Stimulated activated CD4-positive, alpha-beta T cell treated with anti-CD3 and anti-CD28 coated beads, Interleukin-1b, Interleukin-23, amount 100 ng/mL, for 24 hours (primary cell): ENCODE results near the gene RAB11A.
A peak's percentile ranks its signal among the peaks of the same experiment; 100 is the strongest.

Experiments
- DNase-seq, 4 experiments: peaks; one replicate each; pipeline ENCODE4 v3.0.0-alpha.2; 2020; ENCODE audit warnings: low read depth in 4 of 4, low spot score in 1 of 4

RAB11A gene

DNA sequence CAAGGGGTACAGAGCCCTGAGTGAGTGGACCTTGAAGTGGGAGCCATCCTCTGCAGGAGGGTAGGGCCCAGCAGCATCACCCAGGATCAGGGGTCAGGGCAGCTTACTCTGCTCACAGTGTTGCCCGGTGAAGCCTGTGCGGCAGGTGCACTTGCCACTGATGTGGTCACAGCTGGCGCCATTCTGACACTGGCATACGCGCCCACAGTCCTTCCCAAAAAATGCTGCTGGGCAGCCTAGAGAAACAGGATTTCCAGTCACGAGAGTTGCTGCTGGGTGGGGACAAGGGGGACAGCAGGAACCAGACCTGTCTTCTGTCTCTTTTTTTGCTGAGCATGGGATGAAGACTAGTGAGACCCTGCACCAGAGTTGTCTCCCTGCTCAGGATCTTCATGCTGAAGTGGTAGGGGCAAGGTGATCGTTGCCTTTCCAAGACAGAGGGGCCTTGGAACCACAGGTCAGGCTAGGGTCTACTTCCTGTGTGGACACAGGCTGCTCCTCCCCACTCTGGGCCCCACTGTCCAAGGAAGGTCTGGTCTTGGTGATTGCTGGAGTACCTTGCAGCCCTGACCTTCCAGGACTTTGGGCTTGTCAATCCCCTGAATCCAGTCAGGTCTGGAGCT, 46.9 kb downstream of the RAB11A start:
- no peak for DNase-seq

DNA sequence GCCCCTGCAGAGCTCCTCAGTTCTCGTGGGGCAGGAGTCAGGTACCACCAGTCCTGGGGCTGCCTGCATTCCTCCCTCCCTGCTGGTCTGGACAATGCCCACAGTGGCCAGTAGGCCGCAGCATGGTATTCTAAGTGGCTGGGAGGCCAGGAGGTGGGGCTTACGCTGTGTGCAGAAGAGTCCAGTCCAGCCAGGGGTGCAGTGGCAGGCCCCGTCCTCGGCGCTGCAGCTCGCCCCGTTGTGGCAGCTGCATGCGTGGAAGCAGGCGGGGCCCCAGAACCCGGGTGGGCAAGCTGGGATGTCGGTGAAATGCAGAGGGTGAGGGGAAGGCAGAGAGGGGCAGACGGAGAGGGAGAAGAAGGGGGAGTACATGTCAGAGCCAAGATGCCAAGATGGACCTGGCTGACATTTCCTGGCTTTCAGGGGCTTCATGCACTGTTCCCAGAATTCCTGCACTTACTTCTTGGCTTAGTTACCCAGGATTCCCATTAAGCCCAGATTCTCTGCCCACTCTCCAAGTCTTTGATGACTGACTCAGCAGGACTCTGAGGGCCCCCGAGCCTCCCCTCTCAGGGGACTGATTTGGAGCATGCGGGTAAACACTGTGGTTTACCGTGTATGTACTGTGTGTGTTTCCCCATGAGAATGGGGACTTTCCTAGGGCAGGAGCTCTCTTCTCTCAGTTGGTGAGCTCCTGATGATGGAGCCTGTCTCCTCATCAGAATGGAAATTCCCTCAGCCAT, 47.5 kb downstream of the RAB11A start:
- peak; percentile 2 to 30 (median 17) for DNase-seq

DNA sequence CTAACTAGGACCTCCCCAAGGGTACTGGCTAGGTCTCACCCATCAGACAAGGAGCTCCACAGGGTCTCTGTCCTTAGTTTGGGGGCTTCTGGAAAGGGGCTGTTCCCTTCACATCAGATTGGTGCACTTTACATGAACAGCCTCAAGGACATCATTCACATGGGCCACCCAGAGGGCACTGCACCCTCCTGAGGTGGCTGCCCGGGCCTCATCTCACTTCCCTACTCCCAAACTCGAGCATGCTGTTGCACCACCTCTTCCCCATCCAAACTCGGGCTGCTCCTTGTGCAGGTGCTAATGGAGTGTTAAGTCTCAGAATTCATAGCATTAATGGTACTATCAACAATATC, 48.1 kb downstream of the RAB11A start:
- no peak for DNase-seq

DNA sequence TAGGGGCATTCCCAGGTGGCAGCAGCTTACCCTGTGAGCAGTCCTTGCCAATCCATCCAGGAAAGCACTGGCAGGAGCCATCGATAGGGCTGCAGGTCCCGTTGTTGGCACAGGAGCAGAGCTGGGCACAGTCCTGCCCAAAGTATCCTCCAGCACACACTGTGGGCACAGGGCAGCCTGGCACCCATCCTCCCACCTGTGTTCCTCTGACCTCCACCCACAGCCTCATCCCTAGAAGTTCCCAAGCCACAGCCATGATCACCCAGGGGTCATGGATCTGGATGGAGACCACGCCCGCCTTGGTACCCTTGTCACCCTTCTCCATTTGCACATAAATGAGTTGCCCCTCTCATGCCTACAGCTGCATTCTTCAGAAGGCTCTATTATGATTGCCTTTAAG, 48.6 kb downstream of the RAB11A start:
- no peak for DNase-seq

DNA sequence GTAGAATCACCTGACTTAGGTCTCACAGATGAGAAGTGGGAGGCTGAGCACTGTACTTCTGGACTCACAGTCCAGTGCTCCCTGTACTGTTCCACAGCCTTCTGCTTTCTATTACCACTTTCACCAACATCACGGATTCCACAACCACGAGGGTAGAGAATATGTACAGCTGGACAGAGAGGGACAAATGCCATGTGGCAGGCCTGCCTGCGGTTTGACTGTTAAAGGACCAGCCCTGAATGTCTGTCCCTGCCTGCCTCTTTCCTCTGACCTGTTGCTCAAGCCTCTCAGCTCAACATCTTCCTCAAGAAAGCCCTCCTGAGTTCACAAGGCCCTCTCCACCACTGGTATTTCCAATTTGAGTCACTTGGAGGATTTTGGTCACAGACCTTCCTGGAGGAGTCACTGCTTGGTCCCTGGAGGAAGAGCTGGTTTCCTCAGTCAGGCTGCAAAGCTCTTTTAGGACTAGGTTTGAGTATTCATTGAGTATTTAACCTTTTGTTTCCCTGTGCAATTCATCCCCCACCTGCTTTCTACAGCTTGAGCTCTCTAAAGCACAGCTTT, 49.1 kb downstream of the RAB11A start:
- DNase-seq: no peak

DNA sequence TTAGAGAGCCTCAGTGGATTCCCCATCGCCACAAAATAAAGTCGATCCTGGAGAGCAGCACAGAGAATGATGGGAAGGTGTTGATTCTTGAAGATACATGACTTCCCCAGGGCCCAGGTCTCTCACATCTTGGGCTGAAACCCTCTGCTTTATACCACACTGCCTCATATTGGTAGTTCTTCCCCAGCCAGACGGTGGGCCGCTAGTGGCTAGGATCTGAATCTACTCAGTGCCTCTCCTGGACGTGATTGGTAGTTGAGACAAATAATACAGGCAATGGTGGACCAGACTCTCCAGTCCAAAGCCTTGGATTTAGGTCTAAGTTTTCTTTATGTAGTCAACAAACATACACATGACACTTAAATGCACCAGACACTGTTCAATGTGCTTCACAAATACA, 49.7 kb downstream of the RAB11A start:
- DNase-seq: no peak

DNA sequence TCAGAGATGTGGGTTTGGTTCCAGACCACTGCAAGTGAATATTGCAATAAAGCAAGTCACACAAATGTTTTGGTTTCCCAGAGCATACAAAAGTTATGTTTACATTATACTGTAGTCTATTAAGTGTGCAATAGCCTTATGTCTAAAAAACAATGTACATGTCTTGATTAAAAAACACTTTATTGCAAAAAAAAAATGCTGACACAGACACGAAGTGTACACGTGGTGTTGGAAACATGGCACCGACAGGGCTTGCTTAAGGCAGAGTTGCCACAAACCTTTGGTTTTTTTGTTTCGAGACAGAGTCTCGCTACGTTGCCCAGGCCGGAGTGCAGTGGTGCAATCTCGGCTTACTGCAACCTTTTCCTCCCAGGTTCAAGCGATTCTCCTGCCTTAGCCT, 50.1 kb downstream of the RAB11A start:
- no peak for DNase-seq

DNA sequence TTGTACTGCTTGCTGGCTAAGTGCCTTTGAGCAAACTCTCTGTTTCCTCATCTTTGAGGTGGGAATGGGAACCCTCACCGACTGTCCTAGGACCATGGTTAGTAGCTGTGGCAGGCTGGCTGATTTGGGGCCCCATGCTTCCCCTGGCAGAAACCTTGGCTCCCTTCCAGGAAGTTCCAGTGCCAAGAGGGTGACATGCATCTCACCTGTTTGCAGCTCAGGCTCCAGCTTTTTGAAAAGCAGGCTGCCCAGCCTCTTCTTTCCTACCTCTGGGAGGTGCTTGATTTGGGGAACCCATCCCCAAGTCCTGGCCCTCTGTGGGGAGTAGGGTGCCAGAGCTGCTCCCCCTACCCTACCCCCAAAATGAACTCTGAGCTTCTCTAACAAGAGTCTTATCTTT, 50.8 kb downstream of the RAB11A start:
- DNase-seq: no peak

DNA sequence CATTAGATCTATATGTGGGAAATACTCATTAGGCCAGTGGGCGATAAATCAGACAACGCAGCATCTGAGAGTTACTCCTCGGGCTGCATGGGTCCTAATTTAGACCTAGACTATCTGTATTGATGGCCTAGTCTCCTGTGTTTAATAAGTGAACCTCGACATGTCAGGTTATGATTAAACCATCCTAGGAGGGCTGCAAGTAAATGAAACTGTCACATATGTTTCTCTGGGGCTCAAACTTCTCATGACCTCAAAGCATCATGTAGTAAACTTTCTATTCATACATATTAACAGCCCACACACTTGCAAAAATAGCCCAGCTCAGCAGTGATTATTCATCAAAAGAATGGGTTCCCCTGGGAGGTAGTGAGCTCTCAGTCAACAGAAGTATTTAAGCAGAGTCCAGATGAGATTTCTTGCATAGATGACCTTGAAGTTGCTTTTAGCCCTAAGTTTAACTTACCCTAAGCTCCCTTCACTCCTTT, 51.6 kb downstream of the RAB11A start:
- DNase-seq: no peak

DNA sequence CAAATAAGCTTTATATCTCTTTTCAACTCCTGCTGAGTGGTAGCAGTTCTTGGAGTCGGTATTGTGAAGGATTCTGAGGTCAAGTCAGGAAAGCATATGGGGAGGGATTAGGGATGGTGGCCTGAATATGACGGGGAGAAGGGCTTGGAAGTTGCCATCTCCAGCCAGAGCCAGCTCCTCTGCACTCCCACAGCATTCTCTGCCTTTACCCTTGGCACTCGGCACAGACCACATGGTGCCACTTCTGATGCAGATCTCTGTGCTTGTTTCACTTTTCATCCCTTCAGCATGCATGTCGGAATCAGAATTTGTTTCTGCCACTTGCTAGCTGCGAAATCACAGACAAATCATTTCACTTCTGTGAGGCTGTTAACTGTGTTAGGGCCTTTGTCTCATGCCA, 52.5 kb downstream of the RAB11A start:
- no peak for DNase-seq

DNA sequence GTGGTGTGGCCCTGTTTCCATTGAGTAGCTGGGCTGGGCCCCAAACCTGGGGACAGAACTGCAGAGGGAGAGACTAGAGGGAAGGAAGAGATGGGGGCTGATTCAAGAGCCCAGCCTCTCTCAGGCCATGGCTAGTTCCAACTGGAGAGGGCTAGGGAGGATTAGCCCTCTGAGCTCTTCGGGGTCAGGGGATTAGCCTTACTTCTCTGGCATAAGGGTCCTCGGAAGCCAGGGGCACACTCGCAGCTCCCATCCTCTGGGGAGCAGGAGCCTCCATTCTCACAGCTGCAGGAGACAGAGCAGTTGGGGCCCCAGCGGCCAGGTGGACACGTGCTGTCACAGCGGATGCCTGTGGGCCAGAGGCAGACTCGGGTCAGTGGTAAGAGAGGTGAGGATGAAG, 53.3 kb downstream of the RAB11A start:
- no peak for DNase-seq

DNA sequence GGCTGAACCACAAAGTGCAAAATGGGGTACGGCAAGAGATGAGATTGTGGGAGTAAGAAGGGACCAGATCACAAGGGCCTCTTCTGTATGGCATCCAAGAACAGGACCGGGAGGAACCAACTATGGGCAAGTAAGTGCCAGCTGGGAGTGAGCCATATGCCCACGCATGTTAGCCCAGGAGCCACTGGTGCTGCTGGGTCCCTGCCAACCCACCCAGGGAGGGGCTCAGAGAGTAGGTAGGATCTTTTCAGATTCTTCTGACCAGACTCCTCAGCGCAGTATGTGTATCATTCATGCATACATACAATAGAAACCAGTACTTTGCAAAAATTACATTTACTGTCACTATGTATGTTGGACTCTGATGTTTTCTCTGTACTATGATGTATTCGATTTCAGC, 54.0 kb downstream of the RAB11A start:
- DNase-seq: no peak

DNA sequence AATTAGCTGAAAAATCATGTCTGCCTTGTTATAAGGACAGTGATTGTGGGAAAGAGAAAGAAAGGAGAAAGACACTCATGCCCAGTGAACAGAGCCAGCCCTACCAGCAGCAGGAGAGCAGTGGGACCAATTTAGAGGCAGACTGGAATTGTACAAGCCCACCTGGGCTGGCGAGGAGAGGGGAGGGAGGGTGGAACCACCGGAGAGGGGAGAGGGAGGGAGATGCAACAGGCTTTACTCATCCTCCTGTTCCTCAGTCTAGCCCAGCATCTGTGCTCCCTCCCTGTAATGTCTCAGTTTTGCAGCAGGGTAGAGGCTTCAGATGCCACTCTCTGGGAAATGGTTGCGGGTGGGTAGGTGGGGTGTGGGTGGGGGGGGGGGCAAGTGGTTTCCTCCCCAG, 54.7 kb downstream of the RAB11A start:
- DNase-seq: no peak

DNA sequence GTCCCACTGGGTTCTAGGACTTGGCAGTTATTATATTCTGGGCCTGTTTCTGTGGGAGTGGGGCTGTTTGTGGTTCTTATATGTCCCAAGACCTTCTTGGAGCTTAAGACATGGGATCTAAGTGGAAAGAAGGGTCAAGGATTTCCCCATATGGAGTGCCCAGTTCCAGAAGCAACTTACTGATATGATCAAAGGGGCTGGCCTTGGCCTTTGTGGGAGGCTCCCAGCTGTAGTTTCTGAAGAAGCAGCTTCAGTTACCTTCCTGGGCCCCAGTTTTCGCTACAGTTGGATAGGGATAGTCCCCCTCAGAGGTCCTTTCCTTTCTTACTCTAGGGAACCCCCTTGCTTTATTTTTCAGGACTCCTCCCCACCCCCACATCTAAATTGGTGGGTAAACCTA, 56.0 kb downstream of the RAB11A start:
- no peak for DNase-seq

DNA sequence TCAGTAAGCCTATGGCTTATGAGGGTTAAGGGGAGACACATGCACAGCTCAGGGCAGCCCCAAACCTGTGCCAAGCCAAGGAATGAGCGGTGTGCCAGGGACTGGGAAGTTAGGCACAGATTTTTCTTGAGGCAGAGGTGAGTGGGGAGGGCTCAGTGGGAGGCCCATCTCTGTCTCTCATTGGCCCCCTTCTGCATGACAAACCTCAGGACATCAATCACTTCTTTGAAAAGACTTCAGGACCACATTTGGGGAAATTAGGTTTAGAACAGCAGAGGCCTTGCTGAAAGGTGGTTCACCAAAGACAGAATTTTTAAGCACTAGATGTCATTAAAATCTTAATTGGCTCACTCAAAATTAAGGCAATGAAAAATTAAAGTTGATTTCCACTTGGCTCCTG, 57.2 kb downstream of the RAB11A start:
- no peak for DNase-seq

DNA sequence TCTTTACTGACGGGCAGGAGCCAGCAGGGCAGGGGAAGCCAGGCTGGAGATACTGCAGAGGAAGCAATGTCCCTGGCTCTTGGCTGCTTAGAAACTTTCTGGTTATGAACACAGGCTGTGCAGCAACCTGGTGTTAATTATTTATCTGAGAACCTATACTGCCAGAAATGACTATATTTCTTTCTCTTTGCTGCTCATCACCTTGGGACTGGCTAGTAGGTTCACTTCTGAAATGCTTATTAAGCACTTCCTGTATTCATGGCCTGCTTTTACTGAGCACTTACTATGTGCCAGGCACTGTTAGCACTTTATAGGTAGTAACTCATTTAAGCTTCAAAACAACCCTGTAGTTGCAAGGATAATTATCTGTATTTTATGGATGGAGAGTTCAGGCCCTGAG, 57.6 kb downstream of the RAB11A start:
- no peak for DNase-seq

DNA sequence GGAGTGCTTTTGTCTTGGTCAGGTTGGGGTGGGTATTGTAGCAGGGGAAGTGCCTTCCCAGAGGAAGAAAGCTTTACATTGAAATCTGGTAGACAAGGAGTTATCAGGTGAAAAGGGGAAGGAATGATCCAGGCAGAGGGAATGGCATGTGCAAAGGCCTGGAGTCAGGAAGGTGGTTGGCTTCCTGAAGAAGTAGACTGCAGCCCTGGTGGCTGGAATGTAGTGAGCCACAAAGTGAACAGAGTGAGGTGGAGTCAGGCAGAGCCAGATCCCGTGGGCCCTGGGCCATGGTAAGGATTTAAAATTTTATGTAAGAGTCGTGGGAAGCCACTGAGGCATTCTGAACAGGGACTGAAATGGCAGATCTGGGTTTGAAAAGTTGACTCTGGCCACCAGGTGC, 58.3 kb downstream of the RAB11A start:
- DNase-seq: no peak

DNA sequence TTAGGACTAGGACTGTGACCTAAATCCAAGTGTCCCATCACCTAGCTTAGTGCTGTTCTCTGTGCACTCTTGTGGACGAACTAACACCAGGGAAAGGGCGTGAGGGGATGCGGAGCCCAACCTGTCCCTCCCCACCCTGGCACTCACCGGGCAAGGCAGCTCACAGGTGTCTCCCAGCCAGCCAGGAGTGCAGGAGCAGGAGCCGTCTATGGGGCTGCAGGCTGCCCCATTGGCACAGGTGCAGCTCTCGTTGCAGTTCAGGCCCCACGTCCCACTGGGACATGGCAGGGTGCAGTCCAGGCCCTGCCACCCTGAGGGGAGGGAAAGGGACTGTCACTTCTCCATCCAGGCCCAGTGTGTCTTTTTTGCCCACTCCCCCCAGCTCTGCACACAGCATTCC, 60.3 kb downstream of the RAB11A start:
- no peak for DNase-seq

DNA sequence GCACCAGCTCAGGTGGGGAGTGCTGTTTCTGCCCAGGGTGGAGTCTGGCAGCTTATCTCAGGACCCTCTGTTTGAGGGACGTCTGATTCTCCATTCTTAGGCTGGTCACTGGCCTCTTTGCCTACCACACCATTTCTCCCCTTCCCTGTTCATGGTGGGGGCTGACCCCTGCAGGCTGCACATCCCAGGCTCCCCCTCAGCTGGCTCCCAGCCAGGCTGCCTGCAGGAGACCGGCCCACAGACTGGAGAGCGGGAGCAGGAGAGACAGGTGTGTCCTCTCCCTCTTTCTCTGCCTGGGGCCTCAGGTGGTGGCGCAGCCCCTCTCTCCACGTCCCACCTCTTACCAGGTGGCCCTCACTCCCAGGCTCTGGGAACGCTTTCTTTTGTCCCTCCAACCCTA, 60.8 kb downstream of the RAB11A start:
- no peak for DNase-seq

DNA sequence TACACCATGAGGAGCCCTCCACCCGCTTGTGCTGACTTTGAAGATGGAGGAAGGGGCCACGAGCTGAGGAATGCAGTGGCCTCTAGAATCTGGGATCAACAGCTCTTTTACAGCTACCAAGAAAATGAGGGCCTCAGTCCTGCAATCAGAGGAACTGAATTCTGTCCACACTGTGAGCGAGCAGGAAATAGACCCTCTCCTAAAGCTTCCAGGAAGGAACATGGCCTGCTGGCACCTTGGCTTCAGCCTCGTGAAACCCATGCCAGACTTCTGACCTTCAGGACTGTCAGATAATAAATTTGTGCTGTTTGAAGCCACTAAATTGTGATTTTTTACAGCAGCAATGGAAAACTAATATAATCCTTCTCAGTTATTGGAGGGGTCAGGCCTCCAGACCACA, 61.9 kb downstream of the RAB11A start:
- DNase-seq: no peak

DNA sequence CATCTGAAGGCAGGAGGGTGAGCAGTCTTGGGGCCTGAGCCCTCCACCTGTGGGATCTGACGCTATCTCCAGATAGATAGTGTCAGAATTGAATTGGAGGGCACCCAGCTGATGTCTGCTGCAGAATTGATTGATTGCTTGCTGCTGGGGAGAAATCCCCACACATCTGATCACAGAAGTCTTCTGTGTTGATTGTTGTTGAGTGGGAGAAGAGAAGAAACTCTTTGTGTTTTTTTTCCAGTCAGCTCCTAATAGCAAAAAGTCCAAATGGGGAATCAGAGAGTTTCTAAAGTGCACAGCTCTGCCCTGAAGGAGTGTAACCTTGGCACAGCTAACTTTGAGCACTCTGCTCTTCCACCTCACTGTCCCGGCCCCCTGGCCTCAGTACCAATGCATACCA, 66.1 kb downstream of the RAB11A start:
- no peak for DNase-seq

DNA sequence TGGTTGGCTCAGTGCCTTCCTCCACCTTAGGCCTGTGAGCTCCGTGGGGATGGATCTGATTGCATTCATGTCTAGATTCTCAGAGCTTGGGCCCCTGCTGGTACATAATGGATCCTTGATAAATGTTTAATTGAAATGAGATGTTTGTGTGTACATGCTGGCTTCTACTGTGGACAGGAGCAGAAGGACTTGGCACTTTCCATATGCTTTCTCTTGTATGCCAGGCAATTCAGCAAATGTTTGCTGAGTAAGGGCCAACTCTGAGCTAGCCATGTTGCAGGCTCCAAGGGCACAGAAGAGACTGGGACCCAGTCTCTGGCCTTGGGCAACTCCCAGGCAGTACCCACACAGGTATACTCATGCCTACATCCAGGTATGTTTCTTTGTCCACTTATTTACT, 67.0 kb downstream of the RAB11A start:
- DNase-seq: no peak

DNA sequence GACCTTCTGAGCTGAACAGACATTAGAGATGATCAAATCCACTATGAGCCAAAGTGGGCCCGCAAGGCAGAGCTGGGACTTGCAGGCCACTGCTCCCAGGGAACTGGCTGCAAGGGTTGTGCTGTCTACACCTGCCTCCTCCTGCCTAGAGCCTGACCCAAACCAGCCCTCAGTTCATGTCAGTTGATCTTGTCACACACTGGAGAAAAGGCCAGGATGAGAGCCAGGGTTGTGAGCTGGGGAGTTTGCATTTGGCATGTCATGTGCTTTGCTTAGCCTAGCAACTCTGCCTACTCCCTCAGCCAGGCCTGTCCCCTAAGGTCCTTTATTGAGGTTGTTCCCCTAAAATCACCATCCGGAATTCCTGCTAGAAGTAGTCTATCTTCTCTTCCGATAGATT, 67.8 kb downstream of the RAB11A start:
- no peak for DNase-seq
